NCI-H187 (cell line): ENCODE data around the gene PRDM5.
"Not testable (repeated sequence)": the region's sequence is repeated elsewhere in the genome, so short reads cannot be mapped to it uniquely, and the experiment has no call there.

Experiments used
- DNase-seq, 2 experiments: peaks; one replicate each; lab custom pipeline; 2025; lab: John Stamatoyannopoulos, UW

PRDM5 gene

DNA sequence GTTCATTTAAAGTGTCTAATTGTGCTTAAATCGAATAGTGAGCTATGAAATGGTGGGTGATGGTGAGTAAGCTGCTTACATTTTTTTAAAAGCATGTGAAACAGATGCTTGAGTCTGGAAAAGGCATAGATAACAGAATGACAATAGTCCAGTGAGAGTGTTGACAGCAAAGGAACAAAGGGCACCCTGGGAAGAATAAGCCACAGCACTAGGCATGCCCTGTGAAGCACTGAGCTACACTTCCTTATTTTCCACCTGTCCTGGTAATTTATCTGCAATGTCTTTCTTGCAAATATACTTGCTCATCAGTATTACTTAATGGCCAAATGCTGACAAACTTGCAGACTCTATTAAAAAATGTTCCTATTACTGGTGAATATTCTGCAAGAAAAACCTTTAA lies 168.7 kb downstream of the PRDM5 start:
- DNase-seq: peak in 1 of 2 experiments; percentile 2

GRCh38 chr4:120750152-120750525 lies 172.4 kb downstream of the PRDM5 start:
- no peak for DNase-seq

- DNase-seq: peak; percentile 51 to 63
These were observed 172.9 kb downstream of the PRDM5 start for GRCh38 chr4:120749445-120750151.

- not testable (repeated sequence) for DNase-seq
These were observed 180.9 kb downstream of the PRDM5 start for GRCh38 chr4:120741636-120742035.

- no peak for DNase-seq
These were observed 186.2 kb downstream of the PRDM5 start for GRCh38 chr4:120736312-120736711.

GRCh38 chr4:120733968-120734367 lies 188.6 kb downstream of the PRDM5 start:
- DNase-seq: no peak

GRCh38 chr4:120733054-120733453 lies 189.5 kb downstream of the PRDM5 start:
- no peak for DNase-seq

DNA sequence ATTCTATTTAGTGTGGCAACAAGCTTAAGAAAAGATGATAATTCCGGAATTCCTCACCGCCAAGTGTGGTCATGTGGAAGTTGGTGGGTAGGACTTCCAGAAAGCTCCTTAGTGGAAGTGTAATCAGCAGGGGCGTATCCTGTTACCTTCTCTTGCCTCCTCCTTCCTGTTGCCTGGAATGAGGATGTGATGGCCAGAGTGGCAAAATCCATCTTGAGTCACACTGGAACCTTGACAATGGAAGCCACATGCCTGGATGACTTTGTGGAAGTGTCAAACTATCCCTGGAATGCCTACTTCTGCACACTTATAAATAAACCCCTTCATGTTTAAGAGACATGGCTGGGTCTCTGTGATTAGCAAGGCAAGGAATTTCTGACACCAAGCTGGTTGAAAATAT lies 191.0 kb downstream of the PRDM5 start:
- DNase-seq: no peak

- DNase-seq: no peak
These were observed 191.7 kb downstream of the PRDM5 start for GRCh38 chr4:120730777-120731320.

- DNase-seq: no peak
These were observed 193.4 kb downstream of the PRDM5 start for GRCh38 chr4:120728892-120729675.

DNA sequence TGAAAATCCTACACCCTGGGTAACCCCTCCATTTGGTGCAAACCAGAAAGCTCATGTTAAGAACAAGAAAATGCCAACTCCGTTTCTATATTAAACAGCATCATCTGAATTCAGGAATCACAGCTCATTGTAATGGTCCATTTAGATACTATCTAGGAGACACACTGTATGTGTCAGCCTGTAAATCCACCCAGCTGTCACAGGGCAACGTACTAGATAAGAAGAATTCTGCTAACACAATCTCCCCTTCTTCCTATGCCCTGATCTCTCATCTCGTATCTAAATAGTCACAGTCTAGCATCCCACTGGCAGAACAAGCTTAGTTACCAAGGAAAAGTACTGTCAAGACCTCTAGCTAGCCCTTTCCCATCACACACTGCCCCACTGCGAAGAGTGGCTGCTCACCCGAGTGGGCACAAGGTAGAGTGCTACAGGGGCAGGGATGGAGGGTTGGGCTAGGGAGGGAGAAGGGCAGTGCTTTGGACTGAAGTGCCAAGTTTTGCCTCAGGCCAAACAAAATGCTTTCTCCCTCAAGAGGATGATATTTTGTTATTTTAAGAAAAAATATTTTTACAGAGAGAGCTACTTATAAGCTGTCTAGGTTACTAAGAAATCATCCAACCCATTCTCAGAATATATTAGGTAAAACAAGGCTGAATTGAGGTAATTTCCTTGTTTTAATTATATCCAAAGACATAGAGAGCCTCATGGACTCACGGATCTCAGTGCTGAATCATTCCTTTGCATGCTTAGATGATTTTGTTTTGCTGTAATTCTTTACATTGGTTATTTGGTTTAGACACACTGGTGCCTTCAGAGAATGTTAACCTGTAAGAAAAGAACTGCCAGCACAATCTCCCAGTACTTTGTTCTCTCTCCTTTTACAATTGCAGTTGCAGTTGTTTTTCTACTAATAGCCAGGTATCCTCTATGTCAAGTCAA lies 196.6 kb downstream of the PRDM5 start:
- no peak for DNase-seq

- no peak for DNase-seq
These were observed 197.9 kb downstream of the PRDM5 start for GRCh38 chr4:120724656-120725055.

DNA sequence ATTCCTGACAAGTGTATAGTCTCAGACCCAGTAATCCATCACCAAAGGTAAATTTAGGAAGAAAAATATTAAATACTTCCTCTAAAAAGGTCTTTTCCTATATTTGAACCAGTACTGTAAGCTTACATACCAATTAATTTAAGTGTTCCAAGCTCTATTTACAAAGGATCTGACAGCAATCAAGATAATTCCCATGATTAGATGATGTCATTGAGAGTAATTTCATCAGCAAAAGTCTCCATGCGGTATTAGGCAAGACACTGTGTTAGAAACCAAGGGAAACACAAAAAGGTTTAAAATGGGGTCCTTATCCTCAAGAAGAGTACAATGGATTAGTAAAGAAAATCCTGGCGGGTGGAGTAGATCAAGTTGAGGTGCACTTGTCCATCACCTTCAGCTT lies 198.5 kb downstream of the PRDM5 start:
- no peak for DNase-seq

- DNase-seq: no peak
These were observed 199.4 kb downstream of the PRDM5 start for GRCh38 chr4:120723105-120723504.

DNA sequence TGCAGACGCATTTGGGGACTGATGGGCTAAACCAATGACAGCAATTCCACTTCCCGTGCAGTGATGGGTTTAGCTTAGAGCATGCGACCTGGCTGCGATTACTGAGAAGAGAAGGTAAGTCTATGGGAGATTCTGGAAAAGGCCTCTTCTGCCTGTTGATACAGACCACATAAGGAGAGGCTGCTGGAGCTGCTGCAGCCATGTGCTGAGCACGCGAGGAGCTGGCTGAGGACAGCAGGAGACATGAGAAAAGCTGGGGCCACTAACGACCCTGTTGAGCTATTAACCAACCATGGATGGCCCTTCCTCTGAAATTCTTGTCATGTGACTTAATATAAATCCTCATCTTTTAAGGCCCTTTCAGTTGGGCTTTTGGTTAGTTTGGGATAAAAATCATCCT lies 199.9 kb downstream of the PRDM5 start:
- DNase-seq: no peak

GRCh38 chr4:120720354-120720934 lies 202.1 kb downstream of the PRDM5 start:
- no peak for DNase-seq

DNA sequence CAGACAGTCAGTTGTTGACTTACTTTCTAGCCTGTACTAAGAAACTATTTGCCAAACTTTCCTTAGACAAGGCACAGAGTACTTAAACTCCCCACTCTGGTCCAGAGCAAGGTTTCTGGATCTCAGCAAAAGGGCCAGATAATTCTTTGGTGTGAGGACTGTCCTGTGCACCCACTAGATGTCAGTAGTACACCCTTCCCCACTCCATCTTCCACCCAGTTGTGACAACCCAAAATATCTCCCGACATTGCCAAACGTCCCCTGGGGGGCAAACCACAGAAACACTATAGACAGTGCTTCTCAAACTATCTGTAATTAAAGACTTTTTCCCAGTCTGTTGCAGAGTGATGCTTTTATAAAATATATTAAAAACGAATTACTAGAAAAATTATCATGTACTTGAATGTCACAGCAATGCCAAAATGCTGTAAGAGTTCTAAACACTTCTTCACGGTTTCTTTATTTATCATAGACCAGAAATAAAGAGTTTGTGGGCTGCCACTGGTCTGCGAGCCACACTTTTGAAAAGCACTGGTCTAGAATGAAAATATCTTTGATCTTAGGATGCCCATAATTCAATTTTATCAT lies 203.5 kb downstream of the PRDM5 start:
- DNase-seq: no peak

GRCh38 chr4:120716346-120716745 lies 206.2 kb downstream of the PRDM5 start:
- DNase-seq: no peak

DNA sequence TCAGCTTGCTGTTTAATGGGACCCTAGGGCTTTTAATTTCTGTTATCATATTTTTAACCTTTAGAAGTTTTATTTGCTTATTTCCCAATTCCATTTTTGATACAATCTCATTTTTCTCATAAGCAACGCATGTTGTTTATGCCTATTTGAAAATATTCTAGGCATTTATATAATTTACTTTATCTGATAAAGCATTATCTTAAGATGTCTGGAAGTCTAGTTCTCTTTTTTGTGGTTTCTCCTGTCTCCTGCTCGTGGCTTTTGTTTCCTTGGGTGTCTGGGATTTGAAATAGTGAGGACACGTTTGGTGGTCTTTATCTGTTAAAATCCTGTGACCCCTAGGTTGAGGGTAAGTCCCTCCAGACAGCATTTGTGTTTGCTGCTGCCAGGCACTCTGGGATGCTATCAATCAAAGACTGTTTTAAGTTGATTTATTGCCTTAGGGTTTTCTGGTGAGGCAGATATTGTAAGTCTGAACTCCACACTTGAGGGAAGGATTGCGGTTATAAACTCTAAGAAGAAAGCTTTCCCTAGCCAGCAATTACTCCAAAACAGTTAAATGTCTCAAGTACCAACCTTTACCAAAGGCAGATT lies 208.0 kb downstream of the PRDM5 start:
- DNase-seq: no peak

- DNase-seq: no peak
These were observed 212.5 kb downstream of the PRDM5 start for GRCh38 chr4:120709991-120710390.

DNA sequence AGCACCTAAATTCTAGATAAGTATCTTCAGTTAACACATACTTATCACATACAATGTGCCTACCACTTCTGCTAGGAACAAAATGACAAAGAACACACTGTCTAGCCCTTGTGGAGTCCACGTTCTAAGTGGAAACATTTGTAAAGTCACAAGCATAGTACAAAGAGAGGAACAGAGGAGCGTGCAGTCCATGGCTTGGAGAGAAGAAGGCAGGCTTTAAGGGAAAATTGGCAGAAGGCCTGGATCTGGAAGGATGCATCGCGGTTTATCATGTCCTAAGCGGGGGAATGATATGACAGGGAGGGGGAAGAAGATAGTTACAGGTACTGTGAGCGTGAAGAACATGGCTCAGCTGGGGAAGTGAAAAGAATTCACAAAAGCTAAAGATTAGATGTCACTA lies 218.0 kb downstream of the PRDM5 start:
- DNase-seq: no peak
